Tibial nerve (tissue), 4 donors: ENCODE measurements around the gene C11orf71. TPM values are rescaled to one million over a fixed set of nuclear protein-coding genes. Genes with fewer than 3 reads are reported as not detected.

ENCODE experiments used
- DNase-seq, 2 donors: peaks; one replicate each; pipeline ENCODE4 v3.0.0-alpha.2; 2019; ENCODE audit warnings: low spot score in 2 of 2
- H3K27ac ChIP-seq, 4 donors: fragments of 200-600 bp; sonication (generic) in 3 of 4; one replicate each; pipeline ENCODE4 v1.5.1; 2017 to 2019; ENCODE audit warnings: mild to moderate bottlenecking in 1 of 4
- H3K27me3 ChIP-seq, 2 donors: fragments of 200-600 bp; sonication (generic) in 1 of 2; one replicate each; pipeline versions ENCODE4 v1.5.1 to v1.6.0; 2017 to 2019
- H3K36me3 ChIP-seq, 3 donors: fragments of 200-600 bp; sonication (generic); one replicate each; pipeline ENCODE4 v1.5.1; 2018 to 2019
- H3K4me1 ChIP-seq, 4 donors: fragments of 200-600 bp; sonication (generic) in 3 of 4; one replicate each; pipeline ENCODE4 v1.5.1; 2017 to 2019
- H3K4me3 ChIP-seq, 4 donors: fragments of 200-600 bp; sonication (generic) in 3 of 4; one replicate each; pipeline ENCODE4 v1.5.1; 2017 to 2019; ENCODE audit warnings: mild to moderate bottlenecking in 1 of 4, moderate library complexity in 1 of 4
- H3K9me3 ChIP-seq, 4 donors: fragments of 200-600 bp; sonication (generic) in 3 of 4; one replicate each; pipeline ENCODE4 v1.5.1; 2017 to 2019
- CTCF ChIP-seq, 5 experiments: fragments of 200-600 bp in 3 of 5; fragments of 450-650 bp in 2 of 5; sonication (generic) in 3 of 5; IDR thresholded peaks; one replicate each; pipeline ENCODE4 v1.5.1; 2016 to 2019; ENCODE audit warnings: antibody characterized with exemption in 5 of 5, mild to moderate bottlenecking in 3 of 5, moderate library complexity in 2 of 5
- EP300 ChIP-seq, 2 donors: sonication (generic); formaldehyde crosslinking; IDR thresholded peaks; one replicate each; pipeline ENCODE4 v1.6.1; 2017; ENCODE audit warnings: antibody characterized with exemption in 2 of 2, mild to moderate bottlenecking in 1 of 2
- POLR2A ChIP-seq, 2 donors: fragments of 450-650 bp; IDR thresholded peaks; one replicate each; pipeline ENCODE4 v1.6.1; 2017; ENCODE audit warnings: antibody characterized with exemption in 2 of 2, mild to moderate bottlenecking in 2 of 2, moderate library complexity in 2 of 2
- WGBS, 2 donors: methylation state at CpG; one replicate each; pipeline ENCODE4 v1.1.5; 2018; 5-methylcytosine and 5-hydroxymethylcytosine counted together
- total RNA-seq, 4 donors: library from RNA; depleted of rRNA; stranded (reverse); fragments of >200 nt; gene quantifications; one replicate each; pipeline ENCODE4 v1.1.0, GENCODE V29; 2016

Gene C11orf71
- total RNA-seq, 4 donors from 2014 or later: 3.3 to 16.0 (median 13.5) TPM

GRCh38 chr11:114396916-114397315 lies 3.4 kb downstream of the C11orf71 start:
- Histone ChIP-seq H3K27me3 (no peaks in the 10 kb centered on the region), H3K4me3 (no peak overlapping the region), H3K9me3 (no peaks in the 10 kb centered on the region), H3K27ac (peak overlapping the region in 2 of 4 donors; percentile 75 to 99), H3K4me1 (peaks cover 0 to 34% (median 21%) of the 10 kb centered on the region in 4 donors), H3K36me3 (no peaks in the 10 kb centered on the region)
- no peak for DNase-seq
- TF ChIP-seq EP300 (IDR thresholded peaks at IDR 0.05) (no peak), POLR2A (IDR thresholded peaks at IDR 0.05) (no peak), CTCF (IDR thresholded peaks at IDR 0.05) (no peak)

GRCh38 chr11:114395736-114396135 lies 4.6 kb downstream of the C11orf71 start:
- no peaks in the 10 kb centered on the region for H3K27me3 ChIP-seq
- H3K4me3 ChIP-seq: no peak overlapping the region
- no peak overlapping the region for H3K27ac ChIP-seq
- 68 to 70% methylated on average over 3 of the region's 3 CpGs for WGBS, 2 donors
- H3K9me3 ChIP-seq: no peaks in the 10 kb centered on the region
- TF ChIP-seq CTCF (IDR thresholded peaks at IDR 0.05) (no peak), EP300 (IDR thresholded peaks at IDR 0.05) (no peak), POLR2A (IDR thresholded peaks at IDR 0.05) (no peak)
- H3K4me1 ChIP-seq: peaks cover 0 to 27% (median 19%) of the 10 kb centered on the region in 4 donors
- no peaks in the 10 kb centered on the region for H3K36me3 ChIP-seq
- no peak for DNase-seq

GRCh38 chr11:114392735-114393667 lies 7.3 kb downstream of the C11orf71 start:
- no peaks in the 10 kb centered on the region for H3K9me3 ChIP-seq
- H3K27me3 ChIP-seq: no peaks in the 10 kb centered on the region
- WGBS, 2 donors: 80 to 83% methylated on average over 4 of the region's 4 CpGs
- no peak for DNase-seq
- H3K4me1 ChIP-seq: peaks cover 0 to 12% (median 8%) of the 10 kb centered on the region in 4 donors
- H3K27ac ChIP-seq: no peak overlapping the region
- TF ChIP-seq CTCF (IDR thresholded peaks at IDR 0.05): no peak
- no peak for TF ChIP-seq EP300 (IDR thresholded peaks at IDR 0.05)
- TF ChIP-seq POLR2A (IDR thresholded peaks at IDR 0.05): no peak
- H3K36me3 ChIP-seq: no peaks in the 10 kb centered on the region
- no peak overlapping the region for H3K4me3 ChIP-seq

- no peak for DNase-seq
- TF ChIP-seq EP300 (IDR thresholded peaks at IDR 0.05) (no peak), POLR2A (IDR thresholded peaks at IDR 0.05) (no peak), CTCF (IDR thresholded peaks at IDR 0.05) (no peak)
- no peak overlapping the region for H3K4me3 ChIP-seq
- no peaks in the 10 kb centered on the region for H3K9me3 ChIP-seq
- no peaks in the 10 kb centered on the region for H3K36me3 ChIP-seq
- WGBS, 2 donors: 42 to 56% methylated on average over 1 of the region's 1 CpG
- peaks cover 0 to 4% (median 0%) of the 10 kb centered on the region in 4 donors for H3K4me1 ChIP-seq
- H3K27ac ChIP-seq: no peak overlapping the region
- no peaks in the 10 kb centered on the region for H3K27me3 ChIP-seq
Observed at GRCh38 chr11:114386545-114386944, 13.8 kb downstream of the C11orf71 start.

GRCh38 chr11:114386131-114386530 lies 14.2 kb downstream of the C11orf71 start:
- no peak for DNase-seq
- Histone ChIP-seq H3K4me1 (peaks cover 0 to 4% (median 0%) of the 10 kb centered on the region in 4 donors), H3K4me3 (no peak overlapping the region), H3K36me3 (no peaks in the 10 kb centered on the region), H3K9me3 (no peaks in the 10 kb centered on the region), H3K27ac (no peak overlapping the region), H3K27me3 (no peaks in the 10 kb centered on the region)
- 35 to 56% methylated on average over 2 of the region's 2 CpGs for WGBS, 2 donors
- no peak for TF ChIP-seq EP300 (IDR thresholded peaks at IDR 0.05)
- TF ChIP-seq CTCF (IDR thresholded peaks at IDR 0.05): no peak
- TF ChIP-seq POLR2A (IDR thresholded peaks at IDR 0.05): no peak
